IPS-18a (cell line): Measurements from ENCODE around the gene PILRB.
"Not testable (repeated sequence)": the region's sequence is repeated elsewhere in the genome, so short reads cannot be mapped to it uniquely, and the experiment has no call there.

Experiments used
- H3K27ac ChIP-seq: one replicate; pipeline ENCODE4 v1.5.1; 2013; ENCODE audit warnings: low read length
- H3K27me3 ChIP-seq: one replicate; pipeline ENCODE4 v1.6.1; 2013; ENCODE audit warnings: mild to moderate bottlenecking, low read length; ENCODE audit not compliant: control insufficient read depth, insufficient read depth
- H3K36me3 ChIP-seq: one replicate; pipeline ENCODE4 v1.6.1; 2013; ENCODE audit warnings: low read depth, low read length; ENCODE audit not compliant: control insufficient read depth
- H3K4me1 ChIP-seq: one replicate; pipeline ENCODE4 v1.6.1; 2013; ENCODE audit warnings: low read depth, low read length; ENCODE audit not compliant: control insufficient read depth
- H3K4me3 ChIP-seq: one replicate; pipeline ENCODE4 v1.5.1; 2013; ENCODE audit warnings: low read length
- H3K9ac ChIP-seq: one replicate; pipeline ENCODE4 v1.6.1; 2013; ENCODE audit warnings: mild to moderate bottlenecking, low read length, moderate library complexity
- H3K9me3 ChIP-seq: one replicate; pipeline ENCODE4 v1.6.1; 2013; ENCODE audit warnings: low read depth, low read length; ENCODE audit not compliant: control insufficient read depth

Gene PILRB

GRCh38 chr7:100358027-100358856, at the start of gene PILRB:
PILRB (plus strand) TSS chr7:100358117; CDS start chr7:100358303, 186 bp downstream.
- H3K9me3 ChIP-seq, result no peaks in the 10 kb centered on the region
- H3K36me3 ChIP-seq, result peaks cover 91% of the 10 kb centered on the region
- H3K27me3 ChIP-seq, result no peaks in the 10 kb centered on the region
- no peak within 1 kb of the TSS for H3K9ac ChIP-seq
- no peak within 1 kb of the TSS for H3K27ac ChIP-seq
- no peaks in the 10 kb centered on the region for H3K4me1 ChIP-seq
- no peak within 1 kb of the TSS for H3K4me3 ChIP-seq

- not testable (repeated sequence) for H3K36me3 ChIP-seq, H3K27ac ChIP-seq, H3K4me1 ChIP-seq, H3K9me3 ChIP-seq, H3K9ac ChIP-seq, H3K27me3 ChIP-seq, H3K4me3 ChIP-seq
Measured at GRCh38 chr7:100318329-100318728, 39.6 kb upstream of the PILRB start.

DNA sequence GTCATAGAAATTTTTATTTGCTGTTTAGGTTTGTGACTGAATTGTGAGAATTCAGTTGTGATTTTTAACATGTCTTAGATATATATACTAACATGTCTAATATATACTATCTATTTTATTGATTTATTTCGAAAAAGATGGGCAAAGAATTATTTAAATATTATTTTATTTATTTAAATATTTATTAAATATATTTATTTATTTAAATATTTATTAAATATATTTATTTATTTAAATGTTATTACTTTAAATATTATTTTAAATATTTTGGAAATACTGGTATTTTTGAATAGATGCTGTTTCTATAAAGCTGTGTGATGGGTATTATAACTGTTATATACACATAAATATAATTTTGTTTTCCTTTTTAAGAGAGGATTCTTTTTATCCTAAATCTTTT, 36.3 kb upstream of the PILRB start:
- not testable (repeated sequence) for H3K36me3 ChIP-seq, H3K9ac ChIP-seq, H3K4me3 ChIP-seq, H3K4me1 ChIP-seq, H3K9me3 ChIP-seq, H3K27ac ChIP-seq, H3K27me3 ChIP-seq

- H3K9me3 ChIP-seq, H3K27me3 ChIP-seq, H3K36me3 ChIP-seq, H3K27ac ChIP-seq, H3K4me1 ChIP-seq, H3K9ac ChIP-seq, H3K4me3 ChIP-seq: not testable (repeated sequence)
Measured at GRCh38 chr7:100324194-100324593, 33.7 kb upstream of the PILRB start.

- H3K4me3 ChIP-seq, H3K27me3 ChIP-seq, H3K4me1 ChIP-seq, H3K9me3 ChIP-seq, H3K9ac ChIP-seq, H3K36me3 ChIP-seq, H3K27ac ChIP-seq: not testable (repeated sequence)
Measured at GRCh38 chr7:100325671-100326070, 32.2 kb upstream of the PILRB start.

DNA sequence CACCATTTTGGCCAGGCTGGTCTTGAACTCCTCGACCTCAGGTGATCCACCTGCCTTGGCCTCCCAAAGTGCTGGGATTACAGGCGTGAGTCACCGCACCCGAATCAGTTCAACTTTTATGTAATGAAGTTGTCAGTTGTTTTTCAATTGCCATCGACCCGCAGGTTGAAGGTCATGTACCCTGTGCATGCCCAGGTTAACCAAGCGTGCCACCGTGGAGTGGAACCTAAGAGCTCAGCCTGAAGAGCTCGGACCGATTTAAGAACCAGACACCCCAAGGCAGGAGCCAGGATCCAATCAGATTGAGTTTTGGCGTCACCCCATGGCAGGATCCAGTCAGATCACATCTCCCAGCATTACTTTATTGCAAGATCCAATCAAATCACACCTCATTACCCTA, 31.0 kb upstream of the PILRB start:
- H3K36me3 ChIP-seq, H3K9me3 ChIP-seq, H3K27me3 ChIP-seq, H3K9ac ChIP-seq, H3K4me3 ChIP-seq, H3K27ac ChIP-seq, H3K4me1 ChIP-seq: not testable (repeated sequence)

DNA sequence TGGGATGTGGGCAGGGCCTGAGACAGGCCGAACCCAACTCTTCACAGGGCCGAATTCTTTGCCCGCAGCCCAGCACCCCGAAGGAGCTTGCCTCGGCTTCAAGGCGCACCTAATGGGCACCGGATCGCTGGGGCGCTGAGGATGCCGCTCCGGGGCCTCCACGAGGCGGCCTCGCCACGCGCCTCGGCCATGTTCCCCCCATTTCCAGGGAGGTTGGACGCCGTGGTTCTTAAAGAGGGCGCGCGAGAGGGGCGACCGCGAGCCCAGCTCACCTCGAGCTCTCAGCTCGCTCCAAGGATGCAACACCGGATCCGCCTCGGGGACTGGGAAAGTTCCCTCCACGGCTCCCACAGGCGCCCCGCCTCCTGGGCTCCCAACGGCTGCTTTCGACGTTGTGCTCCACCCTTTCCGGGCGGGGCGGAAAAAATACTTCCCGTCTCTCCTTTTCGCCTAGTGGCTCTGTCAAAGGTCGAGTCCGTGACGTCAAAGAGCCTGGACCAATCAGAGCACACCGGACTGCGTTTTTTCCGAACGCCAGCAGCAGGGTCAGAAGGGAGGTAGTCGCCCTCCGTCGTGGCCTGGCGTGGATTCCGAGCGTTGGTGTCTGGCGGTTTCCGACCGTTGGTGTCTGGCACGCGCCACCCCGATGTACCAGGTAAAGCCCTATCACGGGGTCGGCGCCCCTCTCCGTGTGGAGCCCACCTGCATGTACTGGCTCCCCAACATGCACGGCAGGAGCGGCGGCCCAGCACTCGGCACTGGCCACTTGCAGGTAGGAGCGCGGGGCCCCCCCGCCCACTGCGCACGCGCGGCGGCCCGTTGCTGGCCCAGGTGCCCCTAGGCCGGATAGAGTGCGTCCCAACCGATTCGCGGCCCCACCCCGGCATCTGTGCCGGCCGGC, 22.1 kb upstream of the PILRB start:
- Histone ChIP-seq H3K9ac (peak overlapping the region; percentile 71), H3K4me3 (peak overlapping the region; percentile 80)
- not testable (repeated sequence) for H3K27ac ChIP-seq, H3K36me3 ChIP-seq, H3K4me1 ChIP-seq, H3K9me3 ChIP-seq, H3K27me3 ChIP-seq

DNA sequence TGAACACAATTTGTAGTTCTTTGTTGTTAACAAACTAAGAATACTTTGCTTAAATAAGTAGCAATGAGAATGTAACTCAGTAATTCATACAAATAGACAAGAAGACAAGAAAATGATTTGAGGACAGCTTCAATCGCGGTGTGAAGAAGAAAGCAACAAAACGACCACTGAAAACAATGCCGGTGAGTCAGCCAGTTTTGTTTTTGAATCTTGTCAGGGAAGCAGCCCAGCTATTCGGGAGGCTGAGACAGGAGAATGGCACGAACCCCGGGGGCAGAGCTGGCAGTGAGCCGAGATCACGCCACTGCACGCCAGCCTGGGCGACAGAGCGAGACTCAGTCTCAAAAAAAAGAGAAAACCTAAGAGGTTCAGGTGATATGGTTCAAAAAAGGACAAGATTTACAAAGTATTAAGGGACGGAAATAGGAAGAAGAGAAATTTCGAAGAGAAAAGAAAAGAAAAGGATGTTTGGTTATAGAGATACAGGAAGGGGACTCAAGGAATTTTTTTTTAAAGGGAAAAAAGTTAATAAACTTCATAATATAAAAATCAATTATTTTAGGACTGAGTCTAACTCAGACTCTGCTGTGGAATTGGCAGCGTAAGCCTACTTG, 19.7 kb upstream of the PILRB start:
- not testable (repeated sequence) for H3K4me3 ChIP-seq, H3K27ac ChIP-seq, H3K4me1 ChIP-seq, H3K27me3 ChIP-seq, H3K9ac ChIP-seq, H3K36me3 ChIP-seq, H3K9me3 ChIP-seq

GRCh38 chr7:100341286-100341685, 16.6 kb upstream of the PILRB start:
- H3K9me3 ChIP-seq, H3K27me3 ChIP-seq, H3K4me1 ChIP-seq, H3K27ac ChIP-seq, H3K9ac ChIP-seq, H3K4me3 ChIP-seq: not testable (repeated sequence)
- H3K36me3 ChIP-seq, result peaks cover 18% of the 10 kb centered on the region

GRCh38 chr7:100342765-100343164, 15.2 kb upstream of the PILRB start:
- Histone ChIP-seq H3K9me3 (no peaks in the 10 kb centered on the region), H3K4me1 (no peaks in the 10 kb centered on the region), H3K27ac (no peak overlapping the region), H3K36me3 (peaks cover 32% of the 10 kb centered on the region), H3K9ac (no peak overlapping the region), H3K4me3 (no peak overlapping the region), H3K27me3 (no peaks in the 10 kb centered on the region)

DNA sequence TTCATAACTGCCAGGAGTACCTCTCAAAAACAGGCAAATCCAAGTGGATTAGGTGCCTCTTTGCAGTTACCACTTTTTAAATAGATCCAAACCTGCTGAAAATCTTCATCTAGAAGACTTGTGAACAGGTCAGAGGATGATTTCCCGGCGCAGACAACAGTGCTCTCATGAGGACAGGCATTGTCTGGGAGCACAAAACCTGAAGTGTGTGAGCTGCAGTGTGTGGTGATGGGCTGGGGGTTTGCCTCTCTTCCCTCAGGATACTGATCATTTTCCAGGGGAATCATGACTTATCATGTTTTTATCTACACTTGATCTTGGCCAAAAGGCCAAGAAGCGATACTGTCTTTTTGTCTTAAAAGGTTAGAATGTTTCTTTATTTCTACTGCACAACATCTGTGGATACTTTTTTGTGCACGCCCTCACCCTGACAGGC, 13.8 kb upstream of the PILRB start:
- not testable (repeated sequence) for H3K27me3 ChIP-seq, H3K27ac ChIP-seq
- H3K36me3 ChIP-seq, result peaks cover 43% of the 10 kb centered on the region

More for the DNA sequence above, 13.8 kb upstream of the PILRB start:
- H3K9me3 ChIP-seq, H3K4me3 ChIP-seq, H3K9ac ChIP-seq, H3K4me1 ChIP-seq: not testable (repeated sequence)
